Prostate gland (tissue), 2 donors: ENCODE measurements around the gene NOS2. TPM values are rescaled to one million over a fixed set of nuclear protein-coding genes. Genes with fewer than 3 reads are reported as not detected.

ENCODE experiments used
- small RNA-seq, 2 donors: library from RNA; depleted of rRNA; stranded (forward); fragments of <200 nt; gene quantifications; one replicate each; pipeline ENCODE3, GENCODE V24; 2016
- total RNA-seq, 2 donors: library from RNA; depleted of rRNA; stranded (reverse); fragments of >200 nt; gene quantifications; one replicate each; pipeline ENCODE4 v1.1.0, GENCODE V29; 2016

Gene NOS2
- total RNA-seq, 2 donors from 2014 or later, result 0.55 to 1.4 TPM

Small RNAs within 50 kb of the gene (small RNA-seq; reads per million reads assigned to genes)
- gene AC130289.1, result 0 reads per million in 2 donors
- gene AC130289.2, result 0 reads per million in 2 donors

Other genes with a start within 250 kb of the NOS2 start
- gene LGALS9, start 169.3 kb downstream of the NOS2 start, total RNA-seq, result 10 to 100 TPM in 1 of 2 donors, 1 to 10 TPM in 1; 7.2 to 16.7 TPM
- gene LYRM9, start 92.8 kb upstream of the NOS2 start, total RNA-seq, result 10 to 100 TPM; 26.1 to 30.9 TPM
- 10 to 100 TPM; 19.8 to 37.0 TPM for gene NLK, start 242.1 kb upstream of the NOS2 start, total RNA-seq